GM18951 (cell line): ENCODE results near the gene S100Z.
"Not testable (repeated sequence)": the region's sequence is repeated elsewhere in the genome, so short reads cannot be mapped to it uniquely, and the experiment has no call there.

ENCODE experiments used
- POLR2A ChIP-seq: IDR thresholded peaks from 4 replicates; pipeline ENCODE4 v1.6.1; 2011; ENCODE audit warnings: mild to moderate bottlenecking; ENCODE audit not compliant: insufficient read length, insufficient read depth; ENCODE audit errors: extremely low read depth
- in situ Hi-C: fragments of 300-500 bp; cut with MboI; formaldehyde crosslinking; loops from one replicate; pipeline ENCODE4 v1.12.0; 2022; ENCODE audit warnings: low sequenced_read_pairs, mixed read lengths, inconsistent platforms; ENCODE audit not compliant: unreplicated experiment

S100Z gene

DNA sequence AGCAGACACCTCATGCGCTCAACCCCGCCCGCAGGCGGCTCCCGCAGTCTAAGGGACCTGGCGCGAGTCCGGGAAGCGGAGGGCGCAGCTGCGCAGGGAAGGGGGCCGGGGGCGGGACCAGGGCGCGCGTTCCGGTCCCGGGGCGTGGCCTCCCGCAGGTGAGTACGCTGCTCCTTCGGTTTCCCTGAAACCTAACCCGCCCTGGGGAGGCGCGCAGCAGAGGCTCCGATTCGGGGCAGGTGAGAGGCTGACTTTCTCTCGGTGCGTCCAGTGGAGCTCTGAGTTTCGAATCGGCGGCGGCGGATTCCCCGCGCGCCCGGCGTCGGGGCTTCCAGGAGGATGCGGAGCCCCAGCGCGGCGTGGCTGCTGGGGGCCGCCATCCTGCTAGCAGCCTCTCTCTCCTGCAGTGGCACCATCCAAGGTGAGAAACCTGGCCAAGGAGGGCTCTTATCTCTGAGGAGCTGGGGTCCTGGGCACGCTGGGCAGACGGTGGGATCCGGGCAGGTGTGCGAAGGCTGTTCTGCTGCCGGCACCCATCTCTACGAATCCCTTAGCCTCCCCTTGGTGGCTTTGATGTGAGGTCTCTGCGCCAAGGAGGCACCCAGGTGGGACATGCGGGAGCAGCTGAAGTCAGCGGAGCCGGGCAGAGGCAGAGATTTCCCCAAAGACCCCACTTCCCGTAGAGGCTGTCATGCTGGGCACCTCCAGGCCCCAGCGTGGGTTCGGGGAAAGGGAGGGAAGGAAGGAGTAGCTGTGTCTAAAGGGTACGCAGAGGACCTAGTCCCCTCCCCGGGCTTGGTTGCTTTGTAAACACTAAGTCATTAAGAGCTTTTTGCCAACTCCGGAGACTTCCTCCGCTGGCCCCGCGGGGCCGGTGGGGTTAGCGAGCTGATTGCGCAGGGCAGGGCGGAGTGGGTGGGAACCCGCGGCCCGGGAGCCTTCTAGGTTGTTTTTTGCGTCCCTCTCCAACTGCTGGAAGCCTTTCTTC is 30.7 kb upstream of the S100Z start, which contains the start of gene F2RL1:
Gene F2RL1 (plus strand): TSS at position 187 of the 988 bp plus-strand sequence. CDS start 153 bp downstream, at position 340.
- TF ChIP-seq POLR2A = no peak
- in situ Hi-C loops = no loop called here

DNA sequence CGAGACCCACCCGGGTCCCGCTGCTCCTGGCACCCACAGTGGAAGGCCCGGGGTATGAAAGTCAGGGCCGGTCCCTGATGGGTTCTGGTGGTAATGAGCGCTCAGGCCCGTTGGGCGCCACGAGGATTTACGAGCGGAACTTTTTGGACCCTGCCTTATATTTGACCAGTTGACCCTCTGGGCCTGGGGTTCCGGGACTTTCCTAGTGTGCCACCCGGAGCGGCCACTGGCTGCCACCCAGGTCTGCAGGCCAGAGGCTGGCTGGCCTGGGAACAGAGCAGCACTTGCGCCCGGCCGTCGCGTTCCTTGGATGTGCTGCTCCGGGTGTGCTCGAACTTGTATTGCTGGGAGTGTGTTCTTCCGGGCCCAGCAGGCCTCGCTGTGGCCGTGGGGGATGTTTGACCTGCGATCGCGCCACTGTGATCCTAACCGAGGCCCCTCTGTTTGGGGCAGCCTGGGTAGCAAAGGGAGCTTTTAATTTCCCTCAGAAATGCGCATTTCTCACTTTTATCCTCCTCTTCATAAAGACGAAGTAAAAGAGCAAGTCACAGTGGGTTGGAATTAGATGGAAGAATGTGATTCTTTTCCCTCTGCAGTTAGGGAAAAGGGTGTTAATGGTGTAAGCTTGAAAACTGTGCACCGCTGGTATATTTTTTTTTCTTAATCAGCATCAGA is 29.8 kb upstream of the S100Z start:
- no peak for TF ChIP-seq POLR2A

DNA sequence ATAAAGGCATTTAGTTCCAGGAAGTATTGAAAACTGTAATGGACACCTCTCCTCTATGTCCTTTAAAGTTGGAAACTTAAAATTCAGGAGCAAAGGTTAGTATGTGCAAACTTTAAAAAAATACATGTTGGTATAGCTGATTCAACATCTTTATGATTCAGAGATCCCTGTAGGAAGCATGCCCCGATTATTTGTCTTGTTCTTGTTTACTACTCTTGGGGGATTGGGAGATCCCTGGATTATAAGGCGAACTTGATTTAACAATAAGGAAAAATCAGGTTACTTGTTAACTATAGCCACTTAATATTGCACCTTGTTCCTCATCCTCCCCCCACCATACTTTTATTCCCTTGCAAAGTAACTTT is 29.3 kb upstream of the S100Z start:
- TF ChIP-seq POLR2A = no peak
- in situ Hi-C loops = no loop called here

More for the DNA sequence above, 29.8 kb upstream of the S100Z start:
- in situ Hi-C loops = no loop called here

DNA sequence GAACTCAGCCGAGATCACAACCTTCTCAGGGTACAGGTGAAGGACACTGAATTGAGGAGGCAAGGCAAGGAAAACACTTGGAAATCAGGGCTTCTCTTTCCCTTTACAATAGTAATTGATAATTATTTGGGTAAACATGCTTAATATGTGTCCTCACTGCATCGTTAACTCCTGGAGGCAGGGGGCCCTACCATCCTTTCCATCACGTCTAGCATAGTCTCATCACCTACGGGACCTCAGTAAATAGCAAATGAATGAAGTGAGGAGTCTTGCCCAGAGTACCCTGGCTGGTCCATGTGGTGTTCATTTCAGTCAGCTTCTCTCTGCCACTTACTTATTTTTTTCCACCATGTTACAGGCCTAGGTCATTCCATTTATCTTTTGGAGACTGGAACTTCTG is 28.7 kb upstream of the S100Z start:
- in situ Hi-C loops = no loop called here
- TF ChIP-seq POLR2A = no peak

DNA sequence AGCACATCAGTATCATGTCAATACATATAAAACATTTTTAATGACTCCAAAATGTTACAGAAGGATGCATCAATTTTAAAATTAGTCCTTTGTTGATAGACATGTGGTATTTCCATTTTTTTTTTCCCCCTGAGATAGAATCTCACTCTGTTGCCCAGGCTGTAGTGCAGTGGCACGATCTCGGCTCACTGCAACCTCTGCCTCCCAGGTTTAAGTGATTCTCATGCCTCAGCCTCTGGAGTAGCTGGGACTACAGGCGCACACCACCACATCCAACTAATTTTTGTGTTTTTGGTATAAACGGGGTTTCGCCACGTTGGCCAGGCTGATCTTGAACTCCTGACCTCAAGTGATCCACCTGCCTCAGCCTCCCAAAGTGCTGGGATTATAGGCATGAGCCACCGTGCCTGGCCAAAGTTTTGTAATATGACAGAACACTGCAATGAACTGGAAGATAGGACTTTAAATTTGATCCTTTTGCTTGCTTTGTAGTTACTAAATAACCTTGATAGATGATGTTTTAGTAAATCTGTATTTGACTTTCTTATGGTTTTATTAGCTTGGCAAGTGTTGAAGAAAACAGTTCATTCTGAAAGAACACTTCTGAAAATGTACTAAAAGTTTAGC is 27.6 kb upstream of the S100Z start:
- in situ Hi-C loops = not testable (repeated sequence)

DNA sequence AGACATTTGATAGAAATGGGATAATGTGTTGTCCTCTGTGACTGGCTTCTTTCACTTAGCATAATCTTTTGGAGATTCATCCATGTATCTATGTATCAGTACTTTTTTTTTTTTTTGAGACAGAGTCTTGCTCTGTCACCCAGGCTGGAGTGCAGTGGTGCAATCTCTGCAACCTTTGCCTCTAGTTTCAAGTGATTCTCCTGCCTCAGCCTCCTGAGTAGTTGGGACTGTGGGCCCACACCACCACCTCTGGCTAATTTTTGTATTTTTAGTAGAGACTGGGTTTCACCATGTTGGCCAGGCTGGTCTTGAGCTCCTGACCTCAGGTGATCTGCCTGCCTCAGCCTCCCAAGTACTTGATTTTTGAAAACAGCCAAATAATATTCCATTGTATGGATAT is 23.4 kb upstream of the S100Z start:
- in situ Hi-C loops = not testable (repeated sequence)

DNA sequence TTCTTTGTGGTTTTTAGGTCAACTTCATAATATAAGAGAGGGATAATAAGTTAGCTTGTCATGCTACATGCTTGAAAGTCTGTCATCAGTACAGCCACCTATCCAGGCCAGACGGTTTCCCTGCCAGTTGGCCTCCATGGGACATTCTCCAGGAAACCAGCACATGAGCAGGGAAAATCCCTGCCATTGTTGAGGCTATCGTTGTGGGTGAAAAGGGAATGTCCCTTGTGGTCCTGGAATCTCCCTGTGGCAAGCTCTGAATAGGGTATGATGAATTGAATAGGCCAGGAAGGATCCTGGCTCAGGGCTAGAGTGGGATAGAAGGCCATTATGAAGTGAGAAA is 18.7 kb upstream of the S100Z start:
- in situ Hi-C loops = no loop called here
- no peak for TF ChIP-seq POLR2A

DNA sequence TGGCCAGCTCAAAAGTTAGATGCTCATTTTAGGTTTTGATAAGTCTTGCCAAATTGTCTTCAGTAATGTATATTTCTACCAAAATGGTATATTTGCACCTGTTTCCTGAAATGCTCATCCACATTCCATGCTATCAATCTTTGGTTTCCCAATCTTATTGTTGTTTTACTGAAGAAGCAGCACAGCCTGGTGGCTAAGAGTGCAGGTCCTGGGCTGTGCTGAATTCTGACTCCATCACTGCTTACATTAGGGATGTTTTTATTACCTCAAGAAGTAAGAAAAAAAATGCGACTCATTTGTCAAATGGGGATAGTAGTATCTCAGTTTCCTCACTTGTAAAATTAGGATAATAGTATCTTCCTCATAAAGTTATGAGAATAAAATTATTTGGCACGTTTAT is 13.6 kb upstream of the S100Z start:
- in situ Hi-C loops = no loop called here
- no peak for TF ChIP-seq POLR2A

DNA sequence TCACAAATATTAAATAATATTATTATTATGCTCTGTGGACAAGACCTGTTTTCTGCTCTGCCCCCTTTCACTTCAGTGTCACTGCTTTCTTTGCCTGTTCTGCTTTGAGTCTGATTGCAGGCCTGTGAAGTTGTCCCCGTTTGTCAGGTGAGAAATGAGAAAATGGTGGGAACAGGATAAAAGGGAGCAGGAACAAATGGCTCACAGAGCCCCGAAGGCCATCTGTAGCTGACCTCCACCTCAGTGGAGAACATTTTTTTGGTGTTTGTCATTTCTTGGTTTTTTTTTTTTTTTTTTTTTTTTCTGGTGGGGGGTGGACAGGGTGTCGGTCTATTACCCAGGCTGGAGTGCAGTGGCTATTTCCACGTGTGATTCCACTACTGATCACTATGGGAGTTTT is 13.2 kb upstream of the S100Z start:
- TF ChIP-seq POLR2A = no peak
- in situ Hi-C loops = no loop called here

DNA sequence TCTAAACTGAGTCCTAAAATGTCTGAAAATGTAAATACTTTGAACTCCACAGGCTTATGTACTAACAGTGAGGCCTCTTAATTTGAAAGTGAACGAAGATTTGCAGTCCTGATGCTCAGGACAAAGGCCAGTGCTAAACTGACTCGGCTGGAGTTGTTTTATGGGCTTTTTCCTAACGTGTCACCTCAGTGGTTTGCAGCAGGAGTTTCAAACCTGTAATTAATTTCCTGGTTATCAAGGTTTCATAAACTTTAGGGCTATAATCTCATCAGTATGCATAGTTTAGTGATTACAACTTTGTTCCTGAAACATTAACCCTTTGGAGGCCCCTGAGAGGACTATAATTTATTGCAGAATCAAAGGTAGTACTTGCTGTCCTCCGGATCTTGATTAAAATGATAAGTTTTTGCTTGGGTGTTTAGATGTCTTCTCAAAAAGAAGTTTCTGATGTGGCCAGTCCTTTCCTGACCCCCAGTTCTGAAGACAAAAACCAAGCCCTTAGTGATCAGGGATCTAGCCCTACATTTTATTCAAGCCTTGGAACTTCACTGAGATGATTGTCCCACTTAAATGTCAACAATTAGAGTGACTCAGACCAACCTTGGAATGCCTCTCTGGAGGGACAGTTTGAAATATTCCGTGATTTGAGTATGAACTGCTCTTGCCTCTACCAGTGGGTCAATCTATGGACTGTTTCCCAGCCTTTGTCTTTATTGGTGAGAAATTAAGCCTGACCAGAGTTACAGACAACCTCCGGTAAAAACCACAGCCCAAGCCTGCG is 11.1 kb upstream of the S100Z start:
- no peak for TF ChIP-seq POLR2A
- in situ Hi-C loops = no loop called here

DNA sequence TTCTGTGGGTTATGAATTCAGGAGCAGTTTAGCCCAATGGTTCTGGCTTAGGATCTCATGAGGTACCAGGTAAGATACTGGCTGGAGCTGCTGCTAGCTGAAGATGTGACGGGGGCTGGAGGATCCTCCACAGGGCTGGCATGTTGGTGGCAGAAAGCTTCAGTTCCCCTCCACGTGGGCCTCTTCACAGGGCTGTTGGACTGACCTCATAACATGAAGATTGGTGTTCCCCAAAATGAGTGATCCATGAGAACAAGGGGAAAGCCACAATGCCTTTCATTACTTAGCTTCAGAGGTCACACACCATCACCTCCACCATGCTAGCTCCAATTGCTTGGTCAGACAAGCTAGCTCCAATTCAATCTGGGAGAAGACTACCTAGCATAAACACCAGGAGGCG is 8.5 kb upstream of the S100Z start:
- in situ Hi-C loops = no loop called here

DNA sequence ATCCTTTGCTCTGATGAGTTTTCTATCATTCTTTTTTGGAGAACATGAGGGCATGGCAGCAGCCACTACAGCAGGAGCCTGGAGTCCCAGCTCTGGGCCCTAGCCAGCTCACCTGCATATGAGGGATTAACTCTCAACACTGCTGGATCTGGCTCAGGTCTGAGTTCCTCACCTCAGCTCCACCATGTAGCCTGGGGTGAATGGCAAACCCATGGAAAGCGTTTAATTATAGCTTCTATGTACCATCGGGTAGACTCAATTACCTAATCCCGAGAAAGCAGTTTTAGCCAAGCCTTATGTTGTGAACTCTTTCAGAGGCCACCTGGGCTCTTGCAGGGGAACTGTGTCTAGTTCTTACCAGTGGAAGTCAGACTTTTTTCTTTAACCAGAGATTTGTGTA is 3.9 kb upstream of the S100Z start:
- in situ Hi-C loops = no loop called here
- no peak for TF ChIP-seq POLR2A

More for the DNA sequence above, 8.5 kb upstream of the S100Z start:
- TF ChIP-seq POLR2A = no peak

DNA sequence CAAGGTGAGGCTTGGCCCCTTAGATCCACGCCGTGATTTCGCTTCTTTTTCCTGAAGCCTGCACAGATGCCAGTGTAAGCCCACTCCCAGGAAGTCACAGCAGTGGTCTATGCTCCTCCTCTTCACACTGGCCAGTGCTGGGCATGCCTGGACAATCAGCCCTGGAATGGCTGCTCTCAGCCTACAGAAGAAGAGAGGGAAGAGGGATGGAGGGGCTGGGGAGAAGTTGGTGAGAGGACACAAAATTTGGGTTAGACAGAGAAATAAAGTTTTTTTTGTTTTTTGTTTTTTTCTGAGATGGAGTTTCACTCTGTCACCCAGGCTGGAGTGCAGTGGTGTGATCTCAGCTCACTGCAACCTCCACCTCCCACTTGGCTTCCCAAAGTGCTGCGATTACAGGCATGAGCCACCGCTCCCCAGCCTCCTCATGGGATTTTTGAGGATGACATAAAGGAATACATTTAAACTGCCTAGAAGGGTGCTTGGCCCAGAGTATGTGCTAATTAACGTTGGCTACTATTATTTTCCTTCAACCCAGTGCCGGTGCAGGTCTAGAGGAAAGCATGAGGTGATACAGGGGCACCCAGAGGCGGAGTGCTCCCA is 830 bp downstream of the S100Z start:
- in situ Hi-C loops = no loop called here
- no peak for TF ChIP-seq POLR2A
